ENCODE results near the gene FCRL2.

Gene FCRL2

DNA sequence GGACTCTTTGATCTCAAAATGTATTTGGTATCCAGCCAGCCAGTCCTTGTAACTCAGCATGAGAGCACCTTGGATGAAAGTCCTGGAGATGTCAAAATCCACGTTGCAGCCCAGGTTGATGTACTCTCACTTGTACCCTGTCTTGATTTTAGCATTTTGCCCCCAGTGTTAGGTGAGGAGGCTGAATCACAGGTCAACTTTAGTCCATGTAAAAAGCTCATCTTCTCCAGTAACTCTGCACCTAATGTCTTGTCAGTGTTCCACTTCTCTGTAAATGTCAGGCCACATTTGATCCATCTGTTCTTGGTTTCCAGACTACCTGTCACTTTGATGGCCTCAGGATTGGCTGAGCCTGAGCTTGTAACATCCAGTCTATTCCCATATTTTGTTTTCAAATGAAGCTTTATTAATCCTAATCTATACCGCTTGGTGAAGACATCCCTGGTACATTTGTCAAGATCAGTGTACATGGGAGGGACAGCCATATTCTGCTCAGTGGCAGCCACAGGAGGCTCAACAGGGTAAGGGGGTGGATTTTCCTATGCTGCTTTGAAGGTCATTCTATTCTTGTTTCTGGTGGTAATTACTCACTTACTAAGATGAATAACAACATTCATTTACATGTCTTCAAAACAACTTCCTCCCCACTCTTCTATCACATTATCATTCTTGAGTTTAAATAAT lies 52.3 kb downstream of the FCRL2 start:
- Histone ChIP-seq H3K4me1 (ENCODE audit: insufficient read depth, insufficient read length) (no peaks in the 10 kb centered on the region), H3K9me3 (ENCODE audit: insufficient read depth, low read length) (peaks cover 32% of the 10 kb centered on the region), H3K27me3 (ENCODE audit: insufficient read depth, insufficient read length) (no peaks in the 10 kb centered on the region), H3K4me3 (ENCODE audit: insufficient read length, low read depth) (no peak overlapping the region), H3K36me3 (ENCODE audit: insufficient read depth, insufficient read length, low read length) (no peaks in the 10 kb centered on the region), H3K9ac (ENCODE audit: insufficient read length, low read depth) (no peak overlapping the region)
- TF ChIP-seq ZNF274 (IDR thresholded peaks at IDR 0.05; ENCODE audit: low read depth, low read length) (no peak), SUZ12 (IDR thresholded peaks at IDR 0.05; ENCODE audit: extremely low read depth, insufficient read depth, insufficient read length) (no peak), YY1 (IDR thresholded peaks at IDR 0.05; ENCODE audit: insufficient read depth, insufficient read length) (no peak)
- DNase-seq (ENCODE audit: low read depth, low spot score), result no peak

DNA sequence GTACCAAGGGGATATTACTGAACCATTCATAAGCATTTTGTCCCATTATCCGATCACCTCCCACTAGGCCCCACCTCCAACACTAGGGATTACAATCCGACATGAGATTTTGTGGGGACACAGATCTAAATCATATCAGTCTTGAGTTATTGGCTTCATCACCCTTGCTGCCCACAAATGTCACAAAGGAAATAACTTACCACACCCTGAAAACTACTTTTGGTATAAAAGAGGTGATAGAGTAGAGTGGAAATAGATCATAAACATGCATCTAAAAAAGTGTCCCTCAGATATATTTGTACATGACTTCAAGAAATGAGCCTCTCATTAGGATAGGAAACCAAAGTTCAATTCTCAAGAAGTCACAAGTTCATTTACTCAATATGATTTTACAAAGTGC lies 53.8 kb downstream of the FCRL2 start:
- TF ChIP-seq ZNF274 (IDR thresholded peaks at IDR 0.05; ENCODE audit: low read depth, low read length) (no peak), YY1 (IDR thresholded peaks at IDR 0.05; ENCODE audit: insufficient read depth, insufficient read length) (no peak), SUZ12 (IDR thresholded peaks at IDR 0.05; ENCODE audit: extremely low read depth, insufficient read depth, insufficient read length) (no peak)
- no peak overlapping the region for H3K4me3 ChIP-seq (ENCODE audit: insufficient read length, low read depth)
- no peaks in the 10 kb centered on the region for H3K27me3 ChIP-seq (ENCODE audit: insufficient read depth, insufficient read length)
- no peaks in the 10 kb centered on the region for H3K36me3 ChIP-seq (ENCODE audit: insufficient read depth, insufficient read length, low read length)
- no peak for DNase-seq (ENCODE audit: low read depth, low spot score)
- H3K4me1 ChIP-seq (ENCODE audit: insufficient read depth, insufficient read length), result no peaks in the 10 kb centered on the region
- H3K9me3 ChIP-seq (ENCODE audit: insufficient read depth, low read length), result peaks cover 32% of the 10 kb centered on the region
- no peak overlapping the region for H3K9ac ChIP-seq (ENCODE audit: insufficient read length, low read depth)

DNA sequence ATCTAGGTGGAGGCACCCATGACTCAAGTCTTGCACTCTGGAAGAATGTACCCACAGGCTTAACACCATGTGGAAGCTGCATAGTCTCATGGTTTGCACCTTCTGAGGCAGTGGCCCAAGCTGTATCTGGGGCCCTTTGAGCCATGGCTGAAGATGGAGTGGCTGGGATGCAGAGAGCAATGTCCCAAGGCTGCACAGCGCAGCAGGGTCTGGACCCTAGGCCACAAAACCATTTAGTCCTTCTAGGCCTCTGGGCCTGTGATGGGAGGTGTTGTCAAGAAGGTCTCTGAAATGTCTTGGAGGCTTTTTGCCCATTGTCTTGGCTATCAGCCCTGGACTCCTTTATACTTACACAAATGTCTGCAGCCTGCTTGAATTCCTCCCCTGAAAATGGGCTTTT lies 54.9 kb downstream of the FCRL2 start:
- no peak for TF ChIP-seq ZNF274 (IDR thresholded peaks at IDR 0.05; ENCODE audit: low read depth, low read length)

DNA sequence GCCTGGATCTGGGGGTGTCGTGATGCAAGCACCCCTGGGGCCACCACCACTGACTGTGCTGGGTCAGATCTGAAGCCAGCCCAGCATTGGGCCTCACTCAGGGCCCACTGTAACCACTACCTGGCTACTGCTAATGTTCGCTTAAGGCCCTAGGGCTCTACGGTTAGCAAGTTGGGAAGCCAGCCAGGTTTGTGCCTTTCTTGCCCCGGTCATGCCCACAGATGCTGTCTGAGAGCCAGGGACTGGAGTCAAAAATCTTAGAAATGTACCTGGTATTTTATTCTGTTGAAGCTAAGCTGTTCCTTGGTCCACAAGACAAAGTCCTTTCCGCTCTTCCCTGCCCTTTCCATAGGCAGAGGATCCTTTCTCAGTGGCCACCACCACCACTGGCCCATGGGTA lies 61.2 kb downstream of the FCRL2 start:
- H3K36me3 ChIP-seq (ENCODE audit: insufficient read depth, insufficient read length, low read length), result no peaks in the 10 kb centered on the region
- TF ChIP-seq SUZ12 (IDR thresholded peaks at IDR 0.05; ENCODE audit: extremely low read depth, insufficient read depth, insufficient read length) (no peak), ZNF274 (IDR thresholded peaks at IDR 0.05; ENCODE audit: low read depth, low read length) (no peak), YY1 (IDR thresholded peaks at IDR 0.05; ENCODE audit: insufficient read depth, insufficient read length) (no peak)
- H3K4me1 ChIP-seq (ENCODE audit: insufficient read depth, insufficient read length), result no peaks in the 10 kb centered on the region
- no peak for DNase-seq (ENCODE audit: low read depth, low spot score)
- peaks cover 3% of the 10 kb centered on the region for H3K9me3 ChIP-seq (ENCODE audit: insufficient read depth, low read length)
- H3K9ac ChIP-seq (ENCODE audit: insufficient read length, low read depth), result no peak overlapping the region
- no peak overlapping the region for H3K4me3 ChIP-seq (ENCODE audit: insufficient read length, low read depth)
- H3K27me3 ChIP-seq (ENCODE audit: insufficient read depth, insufficient read length), result no peaks in the 10 kb centered on the region

More for the DNA sequence above, 54.9 kb downstream of the FCRL2 start:
- no peak overlapping the region for H3K4me3 ChIP-seq (ENCODE audit: insufficient read length, low read depth)
- DNase-seq (ENCODE audit: low read depth, low spot score), result no peak
- peaks cover 32% of the 10 kb centered on the region for H3K9me3 ChIP-seq (ENCODE audit: insufficient read depth, low read length)
- no peak overlapping the region for H3K9ac ChIP-seq (ENCODE audit: insufficient read length, low read depth)
- H3K4me1 ChIP-seq (ENCODE audit: insufficient read depth, insufficient read length), result no peaks in the 10 kb centered on the region
- H3K36me3 ChIP-seq (ENCODE audit: insufficient read depth, insufficient read length, low read length), result no peaks in the 10 kb centered on the region
- H3K27me3 ChIP-seq (ENCODE audit: insufficient read depth, insufficient read length), result no peaks in the 10 kb centered on the region

DNA sequence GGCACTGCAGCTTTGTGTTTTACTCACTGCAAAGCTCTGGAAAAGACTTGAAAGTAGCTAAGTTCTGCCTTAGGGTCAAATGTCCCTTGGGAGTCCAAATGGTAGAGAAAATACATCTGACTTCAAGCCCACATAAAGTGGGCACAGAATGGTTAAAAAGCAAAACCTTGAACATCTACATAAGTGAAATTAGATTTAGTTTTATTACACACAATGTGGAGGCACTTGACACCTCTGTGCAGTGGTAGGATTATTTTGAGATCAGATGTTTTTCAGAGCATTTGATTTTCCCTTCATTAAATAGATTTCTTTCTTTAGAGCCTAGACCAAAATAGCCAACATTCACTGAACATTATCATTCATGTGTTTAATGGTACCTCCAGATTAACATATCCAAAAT lies 65.1 kb downstream of the FCRL2 start:
- no peak for DNase-seq (ENCODE audit: low read depth, low spot score)
- Histone ChIP-seq H3K4me3 (ENCODE audit: insufficient read length, low read depth) (no peak overlapping the region), H3K4me1 (ENCODE audit: insufficient read depth, insufficient read length) (no peaks in the 10 kb centered on the region), H3K9ac (ENCODE audit: insufficient read length, low read depth) (no peak overlapping the region), H3K27me3 (ENCODE audit: insufficient read depth, insufficient read length) (no peaks in the 10 kb centered on the region), H3K9me3 (ENCODE audit: insufficient read depth, low read length) (no peaks in the 10 kb centered on the region), H3K36me3 (ENCODE audit: insufficient read depth, insufficient read length, low read length) (no peaks in the 10 kb centered on the region)
- TF ChIP-seq YY1 (IDR thresholded peaks at IDR 0.05; ENCODE audit: insufficient read depth, insufficient read length) (no peak), ZNF274 (IDR thresholded peaks at IDR 0.05; ENCODE audit: low read depth, low read length) (no peak), SUZ12 (IDR thresholded peaks at IDR 0.05; ENCODE audit: extremely low read depth, insufficient read depth, insufficient read length) (no peak)

DNA sequence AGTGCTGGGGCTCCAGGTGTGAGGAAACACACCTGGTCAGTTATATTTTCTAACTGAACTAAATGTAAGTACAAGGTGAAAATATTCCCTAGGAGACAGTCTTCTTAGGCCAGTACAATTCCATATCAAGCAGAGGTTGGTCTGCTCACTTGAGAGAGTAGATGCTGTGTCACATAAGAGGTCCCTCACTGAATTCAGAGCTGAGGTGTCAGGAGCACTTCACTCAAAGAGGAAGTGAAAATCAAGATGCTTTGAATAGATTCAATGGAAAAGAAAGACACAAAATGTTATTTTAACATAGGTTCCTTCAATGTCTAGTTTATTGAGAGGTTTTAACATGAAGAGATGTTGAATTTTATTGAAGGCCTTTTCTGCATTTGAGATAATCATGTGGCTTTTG lies 72.1 kb downstream of the FCRL2 start:
- DNase-seq (ENCODE audit: low read depth, low spot score), result no peak
- Histone ChIP-seq H3K27me3 (ENCODE audit: insufficient read depth, insufficient read length) (no peaks in the 10 kb centered on the region), H3K9ac (ENCODE audit: insufficient read length, low read depth) (no peak overlapping the region), H3K36me3 (ENCODE audit: insufficient read depth, insufficient read length, low read length) (no peaks in the 10 kb centered on the region), H3K4me1 (ENCODE audit: insufficient read depth, insufficient read length) (no peaks in the 10 kb centered on the region), H3K4me3 (ENCODE audit: insufficient read length, low read depth) (no peak overlapping the region), H3K9me3 (ENCODE audit: insufficient read depth, low read length) (no peaks in the 10 kb centered on the region)
- no peak for TF ChIP-seq YY1 (IDR thresholded peaks at IDR 0.05; ENCODE audit: insufficient read depth, insufficient read length)
- TF ChIP-seq SUZ12 (IDR thresholded peaks at IDR 0.05; ENCODE audit: extremely low read depth, insufficient read depth, insufficient read length), result no peak
- TF ChIP-seq ZNF274 (IDR thresholded peaks at IDR 0.05; ENCODE audit: low read depth, low read length), result no peak

DNA sequence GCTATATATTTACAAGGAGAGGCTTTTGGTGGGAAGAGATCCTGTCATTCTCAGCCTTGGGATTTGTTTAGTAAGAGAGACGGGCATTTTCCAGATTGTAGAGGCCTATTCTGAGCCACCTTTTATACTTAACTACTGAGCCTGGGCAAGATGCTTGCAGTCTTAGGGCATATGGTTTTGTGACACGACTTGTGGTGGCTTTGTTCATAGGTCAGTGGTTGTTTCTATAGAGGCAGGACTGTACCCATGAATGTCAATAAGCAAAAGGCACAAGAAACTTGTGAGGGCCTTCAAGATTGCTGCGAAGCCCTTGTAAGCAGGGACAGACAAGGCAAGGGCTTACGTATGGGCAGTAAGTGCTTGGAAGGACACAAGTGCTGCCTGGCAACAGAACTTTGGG lies 73.0 kb downstream of the FCRL2 start:
- Histone ChIP-seq H3K9me3 (ENCODE audit: insufficient read depth, low read length) (no peaks in the 10 kb centered on the region), H3K4me1 (ENCODE audit: insufficient read depth, insufficient read length) (no peaks in the 10 kb centered on the region), H3K36me3 (ENCODE audit: insufficient read depth, insufficient read length, low read length) (no peaks in the 10 kb centered on the region), H3K4me3 (ENCODE audit: insufficient read length, low read depth) (no peak overlapping the region), H3K27me3 (ENCODE audit: insufficient read depth, insufficient read length) (no peaks in the 10 kb centered on the region), H3K9ac (ENCODE audit: insufficient read length, low read depth) (no peak overlapping the region)
- no peak for DNase-seq (ENCODE audit: low read depth, low spot score)
- TF ChIP-seq ZNF274 (IDR thresholded peaks at IDR 0.05; ENCODE audit: low read depth, low read length), result no peak
- TF ChIP-seq SUZ12 (IDR thresholded peaks at IDR 0.05; ENCODE audit: extremely low read depth, insufficient read depth, insufficient read length), result no peak
- no peak for TF ChIP-seq YY1 (IDR thresholded peaks at IDR 0.05; ENCODE audit: insufficient read depth, insufficient read length)

Measured in NT2/D1 (cell line).